AG04450 (cell line): ENCODE data around the gene ATP1A1. TPM values are rescaled to one million over a fixed set of nuclear protein-coding genes. Genes with fewer than 3 reads are reported as not detected.

Experiments used
- CTCF ChIA-PET: fragments of 300-600, 350-600 bp; formaldehyde crosslinking; extraction: SDS; loops from one replicate; lab custom pipeline; 2022; ENCODE audit warnings: antibody characterized with exemption, inconsistent platforms; lab: Charles Lee
- POLR2A ChIA-PET: fragments of 350-600 bp; formaldehyde crosslinking; extraction: SDS; loops from one replicate; lab custom pipeline; 2021; ENCODE audit warnings: antibody characterized with exemption, inconsistent platforms; lab: Yijun Ruan, JAX
- DNase-seq: peaks from one replicate; pipeline ENCODE4 v3.0.0-alpha.2; 2011; ENCODE audit warnings: low read depth, low spot score
- H3K27ac ChIP-seq: one replicate; pipeline ENCODE4 v1.5.1; 2012; ENCODE audit warnings: low read depth, low read length, control low read depth
- H3K27me3 ChIP-seq: one replicate; pipeline ENCODE4 v1.6.0; 2012; ENCODE audit warnings: low read length; ENCODE audit not compliant: control insufficient read depth, insufficient read depth
- H3K4me3 ChIP-seq: 2 replicates; pipeline ENCODE4 v1.5.1; 2011; ENCODE audit warnings: mild to moderate bottlenecking, low read depth, low read length, control low read depth
- H3K9me3 ChIP-seq: 2 replicates; pipeline ENCODE4 v1.5.1; 2012; ENCODE audit warnings: low read length; ENCODE audit not compliant: control insufficient read depth, insufficient read depth
- CTCF ChIP-seq: IDR thresholded peaks from 2 replicates; pipeline ENCODE4 v1.5.1; 2011; ENCODE audit warnings: low read depth, low read length, control low read depth, inconsistent platforms
- polyA plus RNA-seq: library from polyadenylated mRNA; depleted of rRNA; stranded (reverse); fragments of >200 nt; gene quantifications from 2 replicates; pipeline ENCODE4 v1.2.3, GENCODE V29; 2011

Gene ATP1A1
- polyA plus RNA-seq, 1 experiment = 194 TPM

DNA sequence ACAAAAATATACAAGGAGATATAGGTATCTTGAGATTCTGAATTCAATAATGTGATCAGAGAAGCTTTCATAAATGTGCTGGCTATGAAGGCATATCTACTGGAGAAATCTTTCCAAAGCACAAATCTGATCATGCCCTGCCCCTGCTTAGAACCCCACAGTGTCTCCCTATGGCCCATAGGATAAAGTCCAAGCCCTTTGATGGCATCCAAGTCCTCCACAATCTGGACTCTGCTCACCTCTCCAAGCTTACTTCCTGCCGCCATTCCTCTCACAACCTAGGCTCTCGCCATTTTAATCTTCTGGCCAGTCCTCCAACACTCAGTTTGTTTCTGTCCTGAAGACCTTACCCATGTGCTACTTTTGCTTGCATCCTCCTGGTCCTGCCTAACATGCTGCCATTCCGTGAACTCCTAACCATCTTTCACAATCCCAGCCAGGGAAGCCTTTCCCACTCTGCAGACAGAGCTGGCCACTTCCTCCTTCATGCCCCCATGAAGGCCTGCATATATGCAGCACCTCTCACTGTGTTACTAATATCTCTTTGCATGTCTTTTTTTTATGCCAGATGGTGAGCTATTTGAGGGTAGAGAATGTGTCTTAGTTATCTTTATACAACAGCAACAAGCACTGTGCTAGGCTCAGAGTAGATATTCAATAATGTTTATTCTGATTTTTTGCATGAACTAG, 5.6 kb upstream of the ATP1A1 start:
- ChIA-PET POLR2A (no interaction called here), CTCF (interaction anchor here (4.0 kb wide), 1 partner anchor 118 kb away, joined by 21 read pairs; no protein-coding TSS in a partner anchor)
- no peak for DNase-seq
- Histone ChIP-seq H3K4me3 (no peak overlapping the region), H3K9me3 (no peaks in the 10 kb centered on the region), H3K27me3 (peaks cover 40% of the 10 kb centered on the region), H3K27ac (no peak overlapping the region)
- TF ChIP-seq CTCF = no peak

DNA sequence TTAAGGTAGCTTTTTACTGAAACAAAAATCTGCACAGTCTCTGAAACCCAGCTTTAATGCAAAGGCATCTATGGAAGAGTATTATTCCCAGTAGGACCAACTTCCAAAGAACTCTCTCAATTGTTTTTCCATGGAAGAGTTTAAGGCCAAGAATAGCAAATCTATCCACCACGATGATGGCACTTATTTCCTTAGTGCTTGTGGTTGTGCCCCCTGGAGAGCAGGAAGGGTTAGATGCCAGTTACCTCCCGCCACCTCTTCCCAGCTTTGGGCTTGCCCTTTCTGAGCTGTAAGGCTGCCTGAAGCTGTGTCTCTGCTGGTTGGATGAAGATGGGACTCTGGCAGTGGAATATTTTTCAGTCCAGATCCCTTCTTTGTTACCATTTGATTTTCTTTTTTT, 4.8 kb upstream of the ATP1A1 start:
- Histone ChIP-seq H3K9me3 (peaks cover 3% of the 10 kb centered on the region; the same call in 1 of the 2 replicates), H3K27ac (no peak overlapping the region), H3K4me3 (no peak overlapping the region), H3K27me3 (peaks cover 44% of the 10 kb centered on the region)
- no peak for TF ChIP-seq CTCF
- POLR2A ChIA-PET = interaction anchor here (0.7 kb wide), 1 partner anchor 50 kb away, joined by 7 read pairs; no protein-coding TSS in a partner anchor
- DNase-seq = no peak
- CTCF ChIA-PET = interaction anchor here (0.7 to 4.0 kb wide), 2 partner anchors 117 to 200 kb away, joined by 4 to 21 read pairs; no protein-coding TSS in a partner anchor

- POLR2A ChIA-PET = interaction anchor here (0.7 kb wide), 1 partner anchor 75 kb away, joined by 5 read pairs; no protein-coding TSS in a partner anchor
- Histone ChIP-seq H3K9me3 (peaks cover 3% of the 10 kb centered on the region; the same call in 1 of the 2 replicates), H3K27ac (no peak overlapping the region), H3K27me3 (peaks cover 37% of the 10 kb centered on the region), H3K4me3 (no peak overlapping the region)
- no peak for TF ChIP-seq CTCF
- CTCF ChIA-PET = interaction anchor here (0.7 to 2.7 kb wide), 3 partner anchors 10 to 1747 kb away, joined by 3 to 19 read pairs (median 4); no protein-coding TSS in a partner anchor
- DNase-seq = no peak
Measured at GRCh38 chr1:116370181-116370580, 2.9 kb upstream of the ATP1A1 start.

- DNase-seq = no peak
- CTCF ChIA-PET = interaction anchor here (2.7 kb wide), 1 partner anchor 114 kb away, joined by 19 read pairs; no protein-coding TSS in a partner anchor
- Histone ChIP-seq H3K9me3 (peaks cover 3% of the 10 kb centered on the region; the same call in 1 of the 2 replicates), H3K27me3 (peaks cover 28% of the 10 kb centered on the region), H3K27ac (no peak overlapping the region), H3K4me3 (no peak overlapping the region)
- no peak for TF ChIP-seq CTCF
- POLR2A ChIA-PET = no interaction called here
Measured at GRCh38 chr1:116371752-116372151, 1.3 kb upstream of the ATP1A1 start.

DNA sequence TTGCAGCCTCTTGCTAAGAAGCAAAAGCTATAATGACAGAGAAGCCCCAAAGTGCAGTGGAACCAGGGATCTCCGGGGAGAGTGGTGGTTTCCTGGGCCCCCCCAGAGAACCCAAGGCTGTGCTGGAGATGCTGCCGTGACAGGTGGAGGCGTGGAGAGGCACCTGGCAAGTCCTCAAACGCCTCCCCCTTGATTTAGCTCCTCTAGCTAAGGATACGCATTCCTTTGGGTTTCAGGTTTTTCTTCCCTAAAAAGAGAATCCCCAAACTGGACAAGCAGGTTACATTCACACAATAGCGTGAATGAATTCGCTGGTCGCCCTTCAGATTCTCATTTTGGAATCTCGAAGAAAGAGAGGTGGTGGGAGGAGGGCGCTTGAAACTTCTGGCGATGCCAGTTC, 853 bp upstream of the ATP1A1 start:
- no peak overlapping the region for H3K27ac ChIP-seq
- no peak for DNase-seq
- peaks cover 3% of the 10 kb centered on the region; the same call in 1 of the 2 replicates for H3K9me3 ChIP-seq
- H3K27me3 ChIP-seq = peaks cover 27% of the 10 kb centered on the region
- CTCF ChIA-PET = interaction anchor here (2.7 kb wide), 1 partner anchor 113 kb away, joined by 19 read pairs; no protein-coding TSS in a partner anchor
- H3K4me3 ChIP-seq = peak overlapping the region; percentile 80
- POLR2A ChIA-PET = no interaction called here
- no peak for TF ChIP-seq CTCF
